H1 (cell line): ENCODE data around the gene CCDC117. TPM values are rescaled to one million over a fixed set of nuclear protein-coding genes. Genes with fewer than 3 reads are reported as not detected.

Source experiments
- CTCF ChIA-PET: fragments of 300-600 bp; sonication (Branson Sonifier 250); formaldehyde crosslinking; loops from one replicate; lab custom pipeline; 2021; ENCODE audit not compliant: partially characterized antibody; lab: Charles Lee
- POLR2A ChIA-PET: fragments of 300-600 bp; sonication (Branson Sonifier 250); formaldehyde crosslinking; loops from one replicate; lab custom pipeline; 2021; ENCODE audit warnings: inconsistent platforms; ENCODE audit not compliant: partially characterized antibody; lab: Charles Lee
- DNase-seq, 2 experiments: peaks; one replicate each; pipeline versions ENCODE4 v3.0.0 to v3.0.0-alpha.2; 2010 to 2022; ENCODE audit warnings: low spot score in 2 of 2, low read depth in 1 of 2, mixed read lengths in 1 of 2
- FAIRE-seq: peaks from 2 replicates; lab custom pipeline; 2011; peaks lifted over from hg19 to GRCh38; lab: Jason Lieb, UNC
- H2AFZ ChIP-seq: 2 replicates; pipeline ENCODE4 v1.8.1; 2012; ENCODE audit warnings: low read length, inconsistent platforms
- H2AK5ac ChIP-seq: 2 replicates; pipeline ENCODE4 v1.6.1; 2013; ENCODE audit warnings: low read depth, low read length
- H2BK120ac ChIP-seq: replicated peaks from 2 replicates; pipeline ENCODE3; 2013; ENCODE audit warnings: low read depth, low read length, inconsistent platforms
- H2BK12ac ChIP-seq: 2 replicates; pipeline ENCODE4 v1.6.1; 2013; ENCODE audit warnings: low read depth, low read length
- H2BK15ac ChIP-seq: 2 replicates; pipeline ENCODE4 v1.6.1; 2013; ENCODE audit warnings: low read length
- H2BK20ac ChIP-seq: 2 replicates; pipeline ENCODE4 v1.6.1; 2013; ENCODE audit warnings: low read length
- H2BK5ac ChIP-seq: 2 replicates; pipeline ENCODE4 v1.6.1; 2013; ENCODE audit warnings: low read depth, low read length
- H3K14ac ChIP-seq: 2 replicates; pipeline ENCODE4 v1.6.1; 2013; ENCODE audit warnings: inconsistent platforms; ENCODE audit not compliant: insufficient read length
- H3K18ac ChIP-seq: 2 replicates; pipeline ENCODE4 v1.6.1; 2013; ENCODE audit warnings: low read length; ENCODE audit errors: extremely low read depth
- H3K23ac ChIP-seq: 2 replicates; pipeline ENCODE4 v1.6.1; 2013; ENCODE audit warnings: inconsistent platforms; ENCODE audit not compliant: insufficient read length
- H3K23me2 ChIP-seq: 2 replicates; pipeline ENCODE4 v1.6.1; 2013; ENCODE audit warnings: low read depth, low read length
- H3K27ac ChIP-seq: 2 replicates; pipeline ENCODE4 v1.6.1; 2011; ENCODE audit warnings: low read depth, low read length, inconsistent platforms
- H3K27me3 ChIP-seq, 4 experiments: replicated peaks in 1 of 4; 1 replicate in 1 of 4; 2 replicates in 3 of 4; pipeline versions ENCODE4 v1.6.1 to v1.8.1; 2011 to 2013; ENCODE audit warnings: low read length in 3 of 4, mild to moderate bottlenecking in 3 of 4, inconsistent platforms in 2 of 4, mixed read lengths in 2 of 4, moderate library complexity in 1 of 4; ENCODE audit not compliant: control insufficient read depth in 3 of 4, insufficient read depth in 3 of 4; ENCODE audit errors: extremely low read depth in 1 of 4
- H3K36me3 ChIP-seq, 4 experiments: 2 replicates each; pipeline versions ENCODE4 v1.6.1 to v1.8.1; 2011 to 2013; ENCODE audit warnings: mild to moderate bottlenecking in 4 of 4, low read length in 3 of 4, moderate library complexity in 2 of 4, control low read depth in 1 of 4, inconsistent platforms in 1 of 4; ENCODE audit not compliant: insufficient read depth in 4 of 4, control insufficient read depth in 2 of 4
- H3K4ac ChIP-seq: replicated peaks from 2 replicates; pipeline ENCODE3; 2013; ENCODE audit warnings: low read length, low read depth, mixed read lengths, inconsistent platforms; ENCODE audit not compliant: insufficient read length
- H3K4me1 ChIP-seq, 4 experiments: replicated peaks in 1 of 4; 1 replicate in 1 of 4; 2 replicates in 3 of 4; pipeline versions ENCODE4 v1.6.1 to v1.8.1; 2011 to 2013; ENCODE audit warnings: low read length in 3 of 4, inconsistent platforms in 2 of 4, mixed read lengths in 1 of 4; ENCODE audit not compliant: insufficient read depth in 4 of 4, control insufficient read depth in 3 of 4
- H3K4me2 ChIP-seq, 2 experiments: 2 replicates each; pipeline versions ENCODE4 v1.6.1 to v1.8.1; 2011 to 2013; ENCODE audit warnings: low read depth in 2 of 2, low read length in 2 of 2, control low read depth in 1 of 2, inconsistent platforms in 1 of 2, mild to moderate bottlenecking in 1 of 2; ENCODE audit not compliant: insufficient read depth in 1 of 2
- H3K4me3 ChIP-seq, 4 experiments: fragments of 200-600, 300-600 bp in 1 of 4; sonication (generic), shearing (Covaris generic), sonication (Bioruptor Twin) in 1 of 4; 2 replicates each; pipeline versions ENCODE4 v1.5.1 to v1.8.1; 2011 to 2016; ENCODE audit warnings: low read length in 4 of 4, low read depth in 3 of 4, control low read depth in 2 of 4, inconsistent platforms in 2 of 4, mild to moderate bottlenecking in 2 of 4, mixed read lengths in 1 of 4, moderate library complexity in 1 of 4; ENCODE audit not compliant: insufficient read depth in 2 of 4; ENCODE audit errors: extremely low read depth in 1 of 4
- H3K56ac ChIP-seq: replicated peaks from 2 replicates; pipeline ENCODE3; 2013; ENCODE audit warnings: low read depth, mild to moderate bottlenecking, mixed read lengths, low read length, inconsistent platforms; ENCODE audit not compliant: insufficient read length
- H3K79me1 ChIP-seq: 2 replicates; pipeline ENCODE4 v1.6.1; 2013; ENCODE audit warnings: low read depth, low read length, control low read depth
- H3K79me2 ChIP-seq, 2 experiments: 2 replicates each; pipeline versions ENCODE4 v1.6.1 to v1.8.1; 2012 to 2013; ENCODE audit warnings: low read length in 2 of 2, mild to moderate bottlenecking in 2 of 2, inconsistent platforms in 1 of 2; ENCODE audit not compliant: insufficient read depth in 2 of 2, control insufficient read depth in 1 of 2
- H3K9ac ChIP-seq, 4 experiments: replicated peaks in 1 of 4; 1 replicate in 1 of 4; 2 replicates in 3 of 4; pipeline versions ENCODE4 v1.6.1 to v1.8.1; 2011 to 2013; ENCODE audit warnings: low read depth in 3 of 4, low read length in 3 of 4, control low read depth in 2 of 4, mild to moderate bottlenecking in 2 of 4, moderate library complexity in 2 of 4, inconsistent platforms in 1 of 4; ENCODE audit errors: extremely low read depth in 1 of 4
- H3K9me3 ChIP-seq, 2 experiments: 2 replicates each; pipeline versions ENCODE4 v1.6.1 to v1.8.1; 2012 to 2013; ENCODE audit warnings: mild to moderate bottlenecking in 2 of 2, moderate library complexity in 2 of 2, control low read depth in 1 of 2, inconsistent platforms in 1 of 2, low read depth in 1 of 2, low read length in 1 of 2, mixed read lengths in 1 of 2; ENCODE audit not compliant: insufficient read depth in 2 of 2
- H4K20me1 ChIP-seq, 2 experiments: replicated peaks in 1 of 2; 2 replicates each; pipeline versions ENCODE3 to v1.8.1; 2011 to 2013; ENCODE audit warnings: inconsistent platforms in 2 of 2, low read length in 2 of 2, mild to moderate bottlenecking in 1 of 2; ENCODE audit not compliant: insufficient read depth in 2 of 2, control insufficient read depth in 1 of 2
- H4K5ac ChIP-seq: 2 replicates; pipeline ENCODE4 v1.6.1; 2013; ENCODE audit warnings: low read length, low read depth, mixed read lengths, inconsistent platforms; ENCODE audit not compliant: insufficient read length
- H4K8ac ChIP-seq: 2 replicates; pipeline ENCODE4 v1.8.0; 2013; ENCODE audit warnings: mild to moderate bottlenecking, moderate library complexity, low read length, inconsistent platforms; ENCODE audit not compliant: insufficient read depth; ENCODE audit errors: extremely low read depth
- H4K91ac ChIP-seq: replicated peaks from 2 replicates; pipeline ENCODE3; 2013; ENCODE audit warnings: low read length, mixed read lengths, inconsistent platforms; ENCODE audit not compliant: insufficient read length
- ASH2L ChIP-seq: fragments of 200-600, 300-600 bp; sonication (generic); IDR thresholded peaks from one replicate; pipeline ENCODE4 v1.7.1; 2017; ENCODE audit warnings: low read length
- CBX8 ChIP-seq: fragments of 300-800, 300-1000 bp; sonication (generic); IDR thresholded peaks from 2 replicates; pipeline ENCODE4 v1.7.1; 2016; ENCODE audit warnings: low read depth, low read length, borderline replicate concordance
- CHD1 ChIP-seq: IDR thresholded peaks from 2 replicates; pipeline ENCODE4 v1.6.1; 2012; ENCODE audit warnings: low read depth, low read length, improper control_type of control experiment
- EP300 ChIP-seq, 2 experiments: IDR thresholded peaks; 1 replicate in 1 of 2; 2 replicates in 1 of 2; pipeline ENCODE4 v1.6.1; 2011 to 2012; ENCODE audit warnings: low read depth in 2 of 2, low read length in 2 of 2, mild to moderate bottlenecking in 2 of 2, borderline replicate concordance in 1 of 2, inconsistent platforms in 1 of 2, moderate library complexity in 1 of 2
- EZH2 ChIP-seq: fragments of 200-600 bp; sonication (generic); IDR thresholded peaks from 2 replicates; pipeline ENCODE4 v1.7.1; 2012; ENCODE audit warnings: low read depth, mild to moderate bottlenecking, moderate library complexity, low read length, inconsistent platforms; ENCODE audit not compliant: severe bottlenecking
- HDAC2 ChIP-seq, 2 experiments: fragments of 300-600 bp in 1 of 2; sonication (generic) in 1 of 2; IDR thresholded peaks; 2 replicates each; pipeline ENCODE4 v1.6.1; 2011 to 2012; ENCODE audit warnings: low read depth in 2 of 2, low read length in 2 of 2, mild to moderate bottlenecking in 2 of 2, moderate library complexity in 2 of 2, borderline replicate concordance in 1 of 2, inconsistent platforms in 1 of 2
- RAD21 ChIP-seq, 2 experiments: IDR thresholded peaks in 1 of 2; conservative IDR thresholded peaks in 1 of 2; 2 replicates each; pipeline ENCODE4 v1.6.1; 2011; ENCODE audit warnings: low read depth in 2 of 2, low read length in 2 of 2, improper control_type of control experiment in 1 of 2, inconsistent platforms in 1 of 2, mild to moderate bottlenecking in 1 of 2, moderate library complexity in 1 of 2
- YY1 ChIP-seq: IDR thresholded peaks from 2 replicates; pipeline ENCODE4 v1.6.1; 2011; ENCODE audit warnings: low read depth, mild to moderate bottlenecking, low read length
- ZNF274 ChIP-seq: IDR thresholded peaks from 2 replicates; pipeline ENCODE4 v1.7.0; 2012; ENCODE audit warnings: low read length, borderline replicate concordance; ENCODE audit errors: extremely low read depth
- WGBS, 2 experiments: shearing (Covaris generic) in 1 of 2; methylation state at CpG; one replicate each; pipeline versions ENCODE4 v1.1.6 to v1.1.7; 2013 to 2015; ENCODE audit warnings: low lambda C conversion rate in 2 of 2, mixed read lengths in 2 of 2, inconsistent platforms in 1 of 2, low coverage in 1 of 2, missing lambda C conversion rate in 1 of 2; ENCODE audit not compliant: insufficient replicate concordance in 2 of 2, insufficient coverage in 1 of 2, insufficient read length in 1 of 2; ENCODE audit errors: extremely low coverage in 1 of 2, missing lambda C conversion rate in 1 of 2; 5-methylcytosine and 5-hydroxymethylcytosine counted together
- polyA plus RNA-seq, 7 experiments: library from polyadenylated mRNA; depleted of rRNA in 3 of 7; stranded (reverse) in 5 of 7; unstranded in 2 of 7; fragments of >200 nt in 5 of 7; fragments of 200-250 nt in 2 of 7; gene quantifications; 1 replicate in 5 of 7; 2 replicates in 1 of 7; 4 replicates in 1 of 7; pipeline versions ENCODE4 v1.2.1 to v1.2.3, GENCODE V29; 2011 to 2013; ENCODE audit warnings: missing spikeins in 2 of 7, mixed read lengths in 2 of 7
- total RNA-seq: library from RNA; stranded (reverse); fragmentation: NEBNext Ultra II Directional; extraction: Animal tissue kit (Norgen Biotek cat#: 25700); gene quantifications from 2 replicates; pipeline ENCODE4 v1.2.1, GENCODE V29; 2021

The CCDC117 gene
- total and polyA plus RNA-seq, 2 of the 8 experiments (the other 6 are each of a cell fraction or from before 2014, with no cell fraction given): 9.1 to 43.1 TPM

- no peak overlapping the region for H2BK15ac ChIP-seq
- H3K79me2 ChIP-seq: no peaks in the 10 kb centered on the region
- no peak overlapping the region for H4K8ac ChIP-seq
- H2BK5ac ChIP-seq: no peak overlapping the region
- no peak overlapping the region for H2BK120ac ChIP-seq
- H3K4me1 ChIP-seq: no peaks in the 10 kb centered on the region
- no peaks in the 10 kb centered on the region for H3K9me3 ChIP-seq
- no peak for DNase-seq
- no peak overlapping the region for H3K4ac ChIP-seq
- TF ChIP-seq EZH2 (no peak), CHD1 (no peak), ZNF274 (no peak), YY1 (no peak), RAD21 (IDR thresholded peaks at IDR 0.05 in 1 of 2, conservative IDR thresholded peaks at IDR 0.05 in 1 of 2; ENCODE audit: low read depth in 2 of 2, low read length in 2 of 2) (no peak), ASH2L (no peak), CBX8 (no peak), HDAC2 (IDR thresholded peaks at IDR 0.05; ENCODE audit: borderline replicate concordance in 1 of 2, low read depth in 2 of 2, low read length in 2 of 2) (no peak), EP300 (IDR thresholded peaks at IDR 0.05; ENCODE audit: borderline replicate concordance in 1 of 2, low read depth in 2 of 2, low read length in 2 of 2) (no peak)
- no peak overlapping the region for H2AK5ac ChIP-seq
- H3K4me3 ChIP-seq: no peak overlapping the region
- H4K5ac ChIP-seq: no peak overlapping the region
- no peak overlapping the region for H2BK12ac ChIP-seq
- 90% methylated on average over 6 of the region's 6 CpGs; no CpG with 5 or more reads in 1 of the 2 experiments for WGBS, 2 experiments
- H3K79me1 ChIP-seq: no peaks in the 10 kb centered on the region
- no peak overlapping the region for H2BK20ac ChIP-seq
- H3K27ac ChIP-seq: no peak overlapping the region
- no peak overlapping the region for H2AFZ ChIP-seq
- CTCF ChIA-PET: interaction anchor here (0.9 to 2.7 kb wide), 4 partner anchors 8 to 233 kb away, joined by 3 to 11 read pairs (median 6); no protein-coding TSS in a partner anchor
- no peak overlapping the region for H3K23ac ChIP-seq
- POLR2A ChIA-PET: interaction anchor here (0.5 to 0.9 kb wide), 3 partner anchors 10 to 288 kb away, joined by 3 to 5 read pairs (median 4); no protein-coding TSS in a partner anchor
- H3K27me3 ChIP-seq: no peaks in the 10 kb centered on the region
- no peak overlapping the region for H3K56ac ChIP-seq
- H3K4me2 ChIP-seq: no peak overlapping the region
- H3K18ac ChIP-seq: no peak overlapping the region
- no peak for FAIRE-seq
- H4K20me1 ChIP-seq: peaks cover 0 to 2% of the 10 kb centered on the region in 2 experiments
- no peaks in the 10 kb centered on the region for H3K36me3 ChIP-seq
- H3K23me2 ChIP-seq: no peaks in the 10 kb centered on the region
- H3K9ac ChIP-seq: no peak overlapping the region
- H3K14ac ChIP-seq: no peak overlapping the region
- H4K91ac ChIP-seq: no peak overlapping the region
Measured at GRCh38 chr22:28837640-28838039, 65.1 kb downstream of the CCDC117 start.
